Stimulated activated CD4-positive, alpha-beta T cell treated with anti-CD3 and anti-CD28 coated beads, Interleukin-2, amount 100 ng/mL, for 4 hours (primary cell): Measurements from ENCODE around the gene EHD1.

Experiments used
- DNase-seq: peaks from one replicate; pipeline ENCODE4 v3.0.0-alpha.2; 2020; ENCODE audit warnings: low read depth

Gene EHD1

DNA sequence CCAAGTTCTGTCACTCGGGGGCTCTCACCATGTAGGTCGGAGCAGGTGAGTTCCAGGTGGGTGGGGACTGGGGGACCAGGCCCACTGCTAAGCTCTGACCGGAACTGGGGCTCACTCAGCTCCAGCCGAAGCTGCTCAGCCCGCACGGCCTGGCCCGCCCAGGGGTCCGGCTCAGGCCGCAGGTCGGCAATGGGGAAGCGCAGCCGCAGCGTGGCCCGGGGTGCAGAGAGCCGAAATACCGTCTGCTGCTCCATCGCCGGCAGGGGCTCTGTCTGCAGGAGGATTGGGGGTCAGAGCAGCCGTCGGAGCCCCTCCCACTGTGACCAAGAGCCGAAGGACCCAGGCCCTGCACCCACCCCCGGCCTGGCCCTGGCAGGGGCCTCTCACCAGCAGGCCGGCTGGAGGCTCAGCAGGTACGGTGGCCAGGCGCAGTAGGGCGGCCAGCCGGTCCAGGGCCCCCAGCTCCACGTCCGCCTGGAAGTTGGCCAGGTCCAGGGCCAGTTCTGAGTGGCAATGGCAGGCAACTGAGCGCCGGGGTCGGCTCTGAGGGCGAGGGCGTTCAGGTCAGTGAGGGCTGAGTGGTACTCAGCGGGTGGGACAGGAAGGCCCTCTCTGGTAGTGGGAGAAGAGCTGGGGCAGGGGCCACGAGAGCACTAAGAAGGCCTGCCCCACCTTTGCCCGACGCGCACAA is 31.4 kb upstream of the EHD1 start:
- DNase-seq = no peak

DNA sequence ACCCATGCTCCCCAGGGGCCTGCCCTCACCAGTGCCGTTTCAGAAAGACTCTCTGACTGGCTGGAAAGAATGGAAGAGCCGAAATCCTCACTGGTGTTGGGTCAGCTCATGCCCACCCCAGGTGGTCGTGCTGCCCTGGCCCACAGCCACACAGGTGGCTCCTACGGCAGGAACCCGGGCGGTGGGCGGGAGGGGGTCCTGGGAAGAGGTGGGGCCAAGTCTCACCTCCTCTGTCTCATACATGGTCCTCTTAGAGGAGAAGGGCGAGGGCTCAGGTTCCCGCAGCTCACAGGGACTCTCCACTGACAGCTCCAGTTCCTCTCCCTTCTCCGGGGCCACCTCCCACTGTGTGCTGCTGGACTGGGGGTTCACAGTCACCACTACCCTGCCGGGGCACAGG is 30.3 kb upstream of the EHD1 start:
- no peak for DNase-seq

DNA sequence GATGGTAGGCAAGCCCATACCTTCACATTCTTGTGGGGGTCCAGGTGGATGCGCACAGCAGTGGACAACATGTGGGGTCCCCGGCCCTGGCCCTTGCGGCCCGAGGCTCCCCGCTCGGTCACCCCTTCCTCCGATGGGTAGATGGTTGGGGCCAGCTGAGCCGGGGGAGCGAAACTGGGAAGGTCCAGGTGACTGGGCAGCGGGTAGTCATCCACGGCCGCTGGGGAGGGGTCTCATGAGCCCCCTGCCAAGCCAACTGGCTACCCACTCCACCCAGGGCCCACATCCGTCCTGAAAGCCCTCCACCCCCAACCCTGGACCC is 27.9 kb upstream of the EHD1 start:
- DNase-seq = no peak

DNA sequence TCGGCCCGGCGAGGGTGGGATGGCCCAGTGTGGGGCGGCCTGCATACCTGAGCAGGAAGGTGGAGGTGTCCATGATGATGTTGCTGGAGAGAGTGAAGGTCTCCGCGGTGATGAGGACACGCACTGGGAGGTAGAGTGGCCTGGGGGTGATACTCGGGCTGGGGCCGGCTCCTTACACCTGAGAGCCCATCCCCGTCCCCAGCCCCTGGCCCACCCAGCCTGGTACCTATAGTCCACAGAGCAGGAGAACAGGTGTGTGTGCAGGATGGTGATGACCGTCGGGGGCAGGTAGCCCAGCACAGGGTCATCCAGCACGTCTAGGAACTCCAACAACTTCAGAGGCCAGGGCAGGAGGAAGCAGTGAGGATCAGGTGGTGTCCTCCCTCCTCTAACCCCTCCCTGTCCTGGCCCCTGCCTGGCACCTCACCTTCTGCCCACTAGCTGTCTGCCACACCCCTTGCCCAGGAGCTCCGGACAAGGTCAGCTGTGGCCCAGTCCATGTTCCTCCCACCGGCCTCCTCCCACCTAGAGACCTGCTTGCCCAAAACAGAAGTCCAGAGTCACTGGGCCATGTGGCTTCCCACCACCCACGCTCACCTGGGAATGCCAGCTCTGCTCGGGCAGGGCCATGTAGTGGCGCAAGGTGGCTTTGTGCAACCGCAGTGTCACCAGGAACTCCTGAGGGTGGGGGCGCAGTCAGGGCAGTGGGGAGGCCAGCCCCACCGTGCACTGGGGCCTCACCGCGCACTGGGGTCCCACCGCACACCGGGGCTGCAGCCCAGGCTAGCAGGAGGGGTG is 27.3 kb upstream of the EHD1 start:
- no peak for DNase-seq

DNA sequence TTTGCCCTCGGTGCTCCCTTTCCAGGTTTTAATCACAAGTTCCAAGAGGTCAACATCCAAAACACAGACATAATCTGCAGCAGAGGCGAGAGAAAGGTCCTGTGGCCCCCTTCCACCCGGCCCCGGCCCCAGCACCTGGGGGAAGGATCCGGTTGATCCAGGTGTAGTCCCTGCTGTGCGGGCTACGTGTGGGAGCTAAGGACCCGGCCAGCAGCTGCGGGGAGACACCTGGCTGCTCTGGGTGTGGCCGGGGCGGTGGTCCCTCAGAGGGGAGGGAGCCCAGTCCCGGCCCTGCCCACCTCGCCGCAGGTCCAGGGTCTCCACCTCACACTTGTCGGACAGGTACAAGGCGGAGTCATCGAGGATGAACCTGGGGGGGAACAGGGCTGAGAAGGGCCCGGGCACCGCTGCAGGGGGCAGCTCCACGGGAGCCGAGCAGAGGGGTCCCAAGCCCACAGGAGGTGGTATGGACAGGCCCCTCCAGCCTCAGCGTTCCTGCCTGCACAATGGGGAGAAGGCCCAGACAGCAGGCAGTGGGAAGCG is 24.9 kb upstream of the EHD1 start:
- no peak for DNase-seq

DNA sequence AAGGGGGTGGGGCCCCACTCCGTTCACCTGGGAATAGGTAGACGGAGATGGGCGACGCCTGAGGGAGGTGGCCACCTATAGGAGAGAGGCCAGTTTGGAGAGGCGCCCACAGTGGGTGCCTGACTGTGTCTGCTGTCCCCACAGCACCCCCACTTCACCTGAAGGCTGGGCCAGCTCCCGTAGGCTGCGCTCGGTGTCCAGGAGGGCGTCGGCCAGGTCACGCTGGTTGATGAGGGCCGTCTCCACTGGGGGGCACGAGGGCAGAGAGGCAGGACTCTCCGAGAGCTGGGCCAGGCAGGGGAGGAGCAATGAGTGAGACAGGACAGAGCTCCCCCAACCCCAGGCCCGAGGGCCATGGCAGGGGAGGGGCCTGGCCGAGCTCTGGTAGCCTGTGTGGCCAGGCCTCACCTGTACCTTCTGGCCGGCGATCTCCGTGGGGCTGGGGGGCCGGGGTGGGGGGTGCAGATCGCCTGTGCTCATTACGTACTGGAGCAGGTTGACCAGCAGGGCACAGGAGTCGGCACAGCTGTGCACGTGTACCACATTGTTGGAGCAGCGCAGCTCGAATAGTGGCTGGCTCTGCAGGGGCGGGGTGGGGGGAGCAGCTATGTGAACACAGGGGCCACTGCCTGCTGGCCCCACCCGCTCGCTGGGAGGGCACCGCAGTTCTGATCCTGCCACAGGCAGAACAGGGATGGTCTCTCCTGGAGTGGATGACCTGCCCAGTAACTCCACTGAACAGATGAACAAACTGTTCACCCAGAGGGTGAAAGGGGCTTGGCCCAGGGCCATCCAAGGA is 23.9 kb upstream of the EHD1 start:
- DNase-seq = no peak

DNA sequence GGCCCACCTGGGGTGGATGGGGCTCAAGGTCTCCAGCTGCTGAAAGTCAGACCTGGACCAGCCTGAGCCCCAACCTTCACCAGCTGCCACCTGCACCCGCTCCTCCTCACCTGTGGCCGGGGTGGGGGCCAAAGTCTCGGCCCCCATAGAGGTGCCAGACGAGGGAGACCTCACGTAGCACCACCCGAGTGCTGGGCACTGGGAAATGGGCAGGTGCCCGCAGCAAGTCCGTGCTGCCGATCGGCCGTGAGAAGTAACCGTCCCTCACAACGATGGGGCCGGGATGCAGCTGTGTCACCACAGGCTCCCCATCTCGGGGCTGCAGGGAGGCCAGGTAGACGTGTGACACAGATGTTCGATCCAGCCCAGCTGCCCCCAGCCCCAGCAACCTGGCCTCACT is 22.4 kb upstream of the EHD1 start:
- DNase-seq = no peak

DNA sequence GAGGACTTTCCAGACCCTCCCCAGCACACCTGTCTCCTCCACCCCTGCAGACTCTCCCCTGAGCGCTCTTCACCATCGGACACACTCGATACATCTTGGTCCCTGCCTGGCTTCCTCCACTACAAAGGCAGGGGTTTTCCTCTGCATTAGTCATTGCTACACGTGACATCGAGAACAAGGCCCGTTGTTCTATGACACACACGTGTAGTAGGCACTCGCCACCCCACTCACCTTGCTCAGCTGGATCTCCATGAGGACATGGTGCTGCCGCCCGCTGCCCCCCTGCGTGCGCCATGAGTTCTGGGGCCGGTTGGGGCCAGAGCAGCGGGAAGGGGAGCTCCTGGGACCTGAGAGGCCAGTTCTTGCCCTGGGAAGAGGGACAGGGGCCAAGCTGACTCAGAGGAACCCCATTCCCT is 21.9 kb upstream of the EHD1 start:
- peak; percentile 70 for DNase-seq

DNA sequence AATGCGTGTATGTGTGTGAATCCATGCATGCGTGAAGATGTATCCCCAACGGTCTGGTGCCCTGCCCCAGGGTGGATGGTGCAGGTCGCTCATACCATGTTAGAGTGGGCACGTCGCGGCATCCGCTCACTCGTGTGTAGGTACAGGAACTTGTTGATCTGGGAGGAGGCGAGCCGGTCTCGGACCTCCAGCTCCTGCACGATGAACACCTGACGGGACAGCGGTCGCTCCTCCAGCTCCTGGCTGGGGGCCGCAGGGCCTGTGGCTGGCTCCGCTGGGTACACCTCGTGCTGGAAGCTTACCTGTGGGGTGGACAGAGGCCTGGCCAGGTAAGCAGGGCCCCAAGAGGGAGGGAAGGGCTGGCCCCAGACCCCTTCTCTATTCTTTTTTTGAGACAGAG is 20.1 kb upstream of the EHD1 start:
- no peak for DNase-seq

DNA sequence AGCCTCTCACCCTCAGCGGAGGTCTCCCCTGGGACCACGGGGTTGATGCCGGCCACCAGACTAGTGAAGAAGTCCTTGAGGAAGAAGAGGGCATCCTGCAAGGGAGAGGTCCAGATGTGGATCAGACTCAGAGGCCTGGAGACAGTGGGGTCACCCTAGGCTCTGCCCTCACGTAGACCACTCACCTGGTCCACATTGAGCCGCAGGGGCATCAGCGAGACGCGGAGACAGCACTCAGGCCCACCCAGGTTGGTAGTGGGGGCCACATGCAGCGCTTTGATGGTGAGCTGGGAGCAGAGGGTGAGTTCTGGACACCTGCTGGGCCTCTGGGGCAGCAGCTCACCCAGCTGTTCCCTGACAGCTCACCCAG is 19.6 kb upstream of the EHD1 start:
- no peak for DNase-seq

DNA sequence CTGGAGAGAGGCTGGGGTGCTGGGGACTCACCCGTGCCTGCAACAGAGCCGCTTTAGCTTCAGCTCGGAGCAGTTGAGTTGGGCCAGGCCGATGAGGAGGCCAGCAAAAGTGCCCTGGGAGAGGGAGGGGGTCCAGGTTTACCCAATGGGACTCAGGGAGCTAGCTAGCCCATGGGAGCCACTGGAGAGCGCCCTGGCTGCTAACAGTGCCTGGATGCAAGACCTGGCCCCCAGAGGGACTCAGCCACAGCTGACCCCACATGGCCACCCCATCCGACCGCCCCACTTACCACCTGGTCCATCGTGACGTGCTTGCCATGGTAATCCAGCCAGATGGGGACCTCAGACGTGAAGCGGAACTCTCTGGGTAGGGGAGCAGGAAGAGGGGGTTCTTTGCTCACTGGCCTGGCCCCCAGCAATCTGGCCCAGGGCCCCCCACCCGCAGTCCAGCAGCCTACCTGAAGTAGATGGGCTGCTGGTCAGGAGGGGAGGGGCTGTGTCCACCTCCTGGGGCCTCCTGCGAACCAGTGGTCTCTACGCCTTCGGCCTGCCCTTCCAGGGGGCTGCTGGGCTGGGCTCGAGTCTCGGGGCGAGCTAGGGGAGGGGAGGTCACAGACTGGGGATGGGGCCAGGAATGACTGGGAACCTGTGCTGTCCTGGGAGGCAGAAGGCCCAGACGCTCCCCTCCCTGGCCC is 19.1 kb upstream of the EHD1 start:
- no peak for DNase-seq

DNA sequence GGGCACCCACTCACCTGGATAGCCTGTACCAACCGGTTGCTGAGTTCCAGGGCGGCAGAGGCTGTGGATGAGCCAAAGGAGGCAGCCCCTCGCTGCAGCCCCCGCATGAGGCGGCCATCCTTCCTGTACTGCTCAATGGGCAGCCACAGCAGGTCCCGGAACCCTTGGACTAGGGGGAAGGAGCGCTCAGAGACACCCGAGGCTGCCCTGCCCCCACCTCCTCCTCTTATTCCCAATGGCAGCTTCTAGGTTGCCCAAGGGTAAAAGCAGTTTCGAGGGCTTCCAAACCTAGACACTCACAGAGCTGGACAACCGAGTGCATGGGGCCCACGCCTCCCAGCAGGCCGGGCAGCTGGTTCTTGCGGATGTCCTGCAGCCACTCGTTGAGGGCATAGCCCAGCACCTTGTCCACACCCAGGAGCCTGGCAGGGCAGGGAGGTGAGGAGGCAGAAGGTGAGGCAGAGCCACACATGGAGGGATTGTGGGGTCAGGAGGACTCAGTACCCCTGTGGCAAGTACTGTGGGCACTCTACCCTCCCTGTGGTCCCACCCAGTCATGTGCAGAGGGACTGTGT is 18.1 kb upstream of the EHD1 start:
- DNase-seq = no peak

DNA sequence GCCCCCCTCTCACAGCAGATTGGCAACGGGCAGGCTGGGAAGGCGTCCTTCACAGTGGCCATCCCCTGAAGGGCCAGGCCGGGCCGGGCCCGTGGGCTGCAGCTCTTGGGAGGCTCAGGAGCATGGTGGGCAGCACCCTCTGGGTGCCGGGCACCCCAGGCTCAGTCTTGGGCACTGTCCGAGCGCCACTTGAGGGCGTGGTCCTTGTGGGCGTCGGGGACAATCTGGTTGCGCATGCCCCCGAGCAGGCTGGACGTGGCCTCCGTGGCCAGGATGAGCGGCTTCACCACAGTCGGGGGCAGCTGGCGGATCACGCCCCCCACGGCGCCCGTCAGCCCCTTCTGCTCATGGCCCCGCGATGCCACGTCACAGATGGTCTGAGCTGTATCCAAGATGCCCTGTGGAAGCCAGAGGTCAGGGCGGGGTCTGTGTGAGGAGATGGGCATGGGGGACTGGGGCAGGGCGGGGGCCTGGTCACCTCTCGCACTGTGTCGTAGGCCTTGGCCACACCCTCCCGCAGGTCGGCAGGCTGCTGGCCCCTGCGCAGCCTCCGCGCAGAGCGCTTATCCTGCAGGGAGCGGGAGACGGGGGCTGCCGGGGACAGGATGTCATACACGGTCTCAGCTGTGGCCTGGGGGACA is 16.5 kb upstream of the EHD1 start:
- no peak for DNase-seq

DNA sequence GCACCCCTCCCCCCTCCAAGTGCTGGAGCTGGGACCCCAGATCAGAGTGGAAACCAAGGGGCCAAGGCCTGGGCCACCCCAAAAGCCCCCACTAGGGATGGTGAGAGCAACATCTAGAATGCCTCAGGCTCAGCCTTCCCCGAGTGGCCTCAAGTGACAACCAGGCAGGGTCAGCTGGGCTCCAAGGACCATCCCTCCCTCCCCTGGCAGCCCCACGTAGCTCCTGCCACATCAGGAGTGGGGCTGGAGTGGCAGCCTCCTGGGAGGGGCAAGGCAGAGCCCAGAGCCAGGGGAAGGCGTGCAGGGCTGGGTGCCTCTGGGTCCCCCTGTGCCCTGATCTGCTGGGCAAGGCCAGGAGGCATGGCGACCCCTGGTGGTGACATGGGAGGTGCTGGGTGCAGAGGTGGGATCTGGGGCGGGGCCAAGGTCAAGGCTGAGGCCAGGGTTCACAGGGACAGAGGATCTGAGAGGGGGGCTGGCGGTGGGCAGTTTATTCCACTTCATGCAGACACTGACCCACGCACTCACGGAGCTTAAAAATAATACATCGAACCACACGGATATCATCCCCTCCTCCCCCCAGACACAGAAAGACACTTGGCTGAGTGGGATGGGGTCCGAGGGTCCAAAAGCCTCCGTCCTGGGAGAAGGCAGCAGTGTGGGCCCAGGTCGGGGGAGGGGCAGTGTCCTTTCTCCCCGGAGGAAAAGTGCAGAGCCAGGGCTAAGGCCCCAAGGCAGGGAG is 15.8 kb upstream of the EHD1 start:
- DNase-seq = peak; percentile 80

DNA sequence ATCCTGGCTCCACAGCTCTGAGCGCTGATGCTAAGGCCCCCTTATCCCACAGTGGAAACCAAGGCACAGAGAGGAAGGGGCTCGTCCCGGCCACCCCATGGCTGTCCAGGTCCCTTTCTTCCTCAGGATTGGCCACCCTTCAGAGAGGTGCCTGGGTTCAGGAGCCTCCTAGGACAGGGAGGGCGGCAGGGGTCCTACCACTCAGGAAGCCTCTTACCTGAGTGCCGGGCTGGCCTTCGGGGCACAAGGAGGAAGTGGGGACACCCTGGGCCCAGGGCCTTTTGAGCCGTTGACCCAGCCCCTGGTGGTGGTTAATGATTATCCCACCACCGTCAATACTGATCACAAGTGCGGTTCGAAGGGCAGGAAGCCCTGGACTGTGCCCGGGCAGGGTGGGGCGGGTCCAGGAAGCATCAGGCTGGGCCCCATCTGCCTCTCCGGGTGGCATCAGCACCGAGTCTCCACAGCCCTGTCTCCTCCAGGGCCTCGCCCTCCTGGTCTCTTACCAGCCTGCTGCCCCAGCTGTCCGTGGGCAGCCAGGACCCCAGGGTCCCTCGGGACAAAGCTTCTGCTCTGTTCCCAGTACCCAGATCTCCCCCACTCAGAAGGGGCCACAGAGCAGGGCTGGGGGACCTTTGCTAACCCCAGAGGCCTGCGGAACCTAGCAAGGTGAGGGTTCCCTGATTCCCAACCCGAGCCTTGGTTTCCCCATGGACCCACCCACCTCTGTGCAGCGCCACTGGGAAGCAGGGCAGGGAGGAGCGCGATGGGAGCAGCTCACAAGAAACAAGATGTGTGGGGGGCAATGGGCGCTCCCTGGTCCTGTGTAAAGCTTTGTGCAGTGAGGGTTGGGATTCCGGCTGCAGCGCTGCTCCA is 15.0 kb upstream of the EHD1 start:
- DNase-seq = no peak

DNA sequence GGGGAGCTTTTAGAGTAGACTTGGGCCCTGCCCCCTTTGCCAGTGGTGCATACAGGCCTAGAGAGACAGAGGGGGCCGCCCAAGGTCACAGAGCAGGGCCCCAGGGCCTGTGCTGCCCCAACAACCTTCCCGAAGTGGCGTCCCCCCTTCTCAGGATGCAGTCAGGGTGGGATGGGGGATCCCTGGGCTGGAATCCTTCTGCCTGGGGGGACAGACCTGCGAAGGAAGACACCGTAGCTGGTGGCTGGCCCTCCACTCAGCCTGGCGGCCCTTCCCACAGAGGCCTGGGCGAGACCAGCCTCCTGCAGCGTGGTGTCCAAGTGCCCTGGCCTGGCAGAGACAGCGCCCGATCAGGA is 14.4 kb upstream of the EHD1 start:
- DNase-seq = no peak

DNA sequence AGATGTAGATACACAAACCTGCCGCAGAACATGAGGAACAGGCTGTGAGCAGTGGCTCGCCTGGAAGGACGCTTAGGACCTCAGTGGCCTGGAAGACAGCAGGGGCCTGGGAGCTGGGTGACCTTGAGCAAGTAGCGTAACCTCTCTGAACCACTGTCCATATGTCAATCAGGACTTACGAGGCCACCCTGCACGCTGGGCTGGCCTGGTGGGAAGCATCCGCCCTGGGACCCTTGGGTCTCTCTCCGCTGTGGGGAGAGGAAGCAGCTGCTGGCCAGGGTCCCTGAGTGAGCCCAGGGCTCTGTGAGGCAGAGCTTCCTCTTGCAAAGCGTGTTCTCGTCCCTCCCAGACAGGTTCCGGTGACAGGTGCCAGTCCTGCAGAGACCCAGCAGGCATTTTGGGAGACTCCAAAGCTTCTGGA is 14.0 kb upstream of the EHD1 start:
- no peak for DNase-seq

DNA sequence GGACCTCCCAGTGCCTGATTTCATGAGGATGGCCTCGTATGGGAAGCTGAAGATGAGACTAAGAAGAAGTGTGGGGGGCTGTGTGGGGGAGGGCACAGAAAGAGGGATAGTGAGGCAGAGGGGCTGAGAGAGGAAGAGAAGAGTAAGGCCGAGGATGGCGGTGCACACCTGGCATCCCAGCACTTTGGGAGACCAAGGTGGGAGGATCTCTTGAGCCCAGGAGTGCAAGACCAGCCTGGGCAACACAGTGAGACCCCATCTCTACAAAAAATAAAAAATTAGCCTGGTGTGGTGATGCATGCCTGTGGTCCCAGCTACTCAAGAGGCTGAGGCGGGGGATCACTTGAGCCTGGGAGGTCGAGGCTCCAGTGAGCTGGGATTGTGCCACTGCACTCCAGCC is 13.5 kb upstream of the EHD1 start:
- no peak for DNase-seq

DNA sequence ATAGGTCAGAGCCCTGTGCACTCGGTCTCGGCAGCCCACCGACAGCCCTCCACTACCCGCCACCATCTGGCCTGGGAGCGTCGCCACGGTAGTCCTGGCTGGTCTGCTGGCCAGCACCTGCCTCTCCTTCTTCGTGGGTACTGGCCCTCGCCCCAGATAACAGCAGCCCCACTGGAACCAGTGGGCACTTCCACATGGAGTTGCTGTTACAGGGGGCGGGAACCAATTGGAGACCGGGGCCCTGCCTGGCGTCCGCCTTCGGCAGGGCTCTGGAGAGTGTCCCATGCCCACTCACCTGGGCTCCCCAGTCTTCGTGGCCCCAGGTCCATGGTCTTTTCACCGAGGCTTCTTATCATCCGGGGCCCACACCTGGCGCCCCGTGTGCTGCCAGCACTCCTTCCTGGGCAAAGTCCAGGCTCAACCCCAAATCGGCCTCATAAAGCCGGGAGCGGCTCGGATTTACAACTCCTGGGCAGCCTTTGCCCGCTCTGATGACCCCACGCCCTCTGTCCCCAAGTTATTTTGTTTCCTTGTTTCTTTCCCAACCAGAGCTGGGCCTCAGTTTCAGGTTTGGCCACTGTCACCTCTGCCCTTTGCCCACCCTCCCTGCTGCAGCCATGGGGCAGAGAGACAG is 12.9 kb upstream of the EHD1 start:
- no peak for DNase-seq
